GM12875 (cell line): ENCODE measurements around the gene TNS1.

Experiments used
- H3K4me3 ChIP-seq: one replicate; pipeline ENCODE4 v1.5.1; 2011; ENCODE audit warnings: low read depth, low read length, control low read depth
- TF ChIP-seq, protein P1 (sequence below): IDR thresholded peaks from 2 replicates; pipeline ENCODE4 v1.5.1; 2011; ENCODE audit warnings: low read depth, mild to moderate bottlenecking, control low read depth, inconsistent platforms, low read length, moderate library complexity, borderline replicate concordance; ENCODE audit not compliant: insufficient read depth

Gene TNS1

DNA sequence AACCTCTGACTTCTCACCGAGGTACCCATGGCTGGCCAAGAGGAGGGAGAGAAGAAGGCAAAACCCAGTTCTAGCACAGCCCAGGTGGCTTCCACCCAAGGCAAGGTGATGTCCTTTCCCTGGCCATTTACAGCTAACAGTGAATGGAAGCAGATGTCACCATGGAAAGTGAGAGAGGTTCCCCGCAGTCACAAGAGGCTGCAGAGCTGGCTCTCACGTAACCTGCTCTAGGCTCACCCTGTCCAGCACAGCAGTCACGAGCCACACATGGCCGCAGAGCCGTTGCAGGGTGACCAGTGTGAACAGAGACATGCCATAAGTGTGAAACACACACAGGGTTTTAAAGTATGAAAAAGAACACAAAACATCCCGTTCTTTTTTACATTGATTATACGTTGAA lies 169.4 kb downstream of the TNS1 start:
- TF ChIP-seq, protein P1, sequence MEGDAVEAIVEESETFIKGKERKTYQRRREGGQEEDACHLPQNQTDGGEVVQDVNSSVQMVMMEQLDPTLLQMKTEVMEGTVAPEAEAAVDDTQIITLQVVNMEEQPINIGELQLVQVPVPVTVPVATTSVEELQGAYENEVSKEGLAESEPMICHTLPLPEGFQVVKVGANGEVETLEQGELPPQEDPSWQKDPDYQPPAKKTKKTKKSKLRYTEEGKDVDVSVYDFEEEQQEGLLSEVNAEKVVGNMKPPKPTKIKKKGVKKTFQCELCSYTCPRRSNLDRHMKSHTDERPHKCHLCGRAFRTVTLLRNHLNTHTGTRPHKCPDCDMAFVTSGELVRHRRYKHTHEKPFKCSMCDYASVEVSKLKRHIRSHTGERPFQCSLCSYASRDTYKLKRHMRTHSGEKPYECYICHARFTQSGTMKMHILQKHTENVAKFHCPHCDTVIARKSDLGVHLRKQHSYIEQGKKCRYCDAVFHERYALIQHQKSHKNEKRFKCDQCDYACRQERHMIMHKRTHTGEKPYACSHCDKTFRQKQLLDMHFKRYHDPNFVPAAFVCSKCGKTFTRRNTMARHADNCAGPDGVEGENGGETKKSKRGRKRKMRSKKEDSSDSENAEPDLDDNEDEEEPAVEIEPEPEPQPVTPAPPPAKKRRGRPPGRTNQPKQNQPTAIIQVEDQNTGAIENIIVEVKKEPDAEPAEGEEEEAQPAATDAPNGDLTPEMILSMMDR: no peak
- H3K4me3 ChIP-seq: no peak overlapping the region

- TF ChIP-seq, protein P1: no peak
- H3K4me3 ChIP-seq: no peak overlapping the region
These were observed 169.8 kb downstream of the TNS1 start for GRCh38 chr2:217832987-217833386.

DNA sequence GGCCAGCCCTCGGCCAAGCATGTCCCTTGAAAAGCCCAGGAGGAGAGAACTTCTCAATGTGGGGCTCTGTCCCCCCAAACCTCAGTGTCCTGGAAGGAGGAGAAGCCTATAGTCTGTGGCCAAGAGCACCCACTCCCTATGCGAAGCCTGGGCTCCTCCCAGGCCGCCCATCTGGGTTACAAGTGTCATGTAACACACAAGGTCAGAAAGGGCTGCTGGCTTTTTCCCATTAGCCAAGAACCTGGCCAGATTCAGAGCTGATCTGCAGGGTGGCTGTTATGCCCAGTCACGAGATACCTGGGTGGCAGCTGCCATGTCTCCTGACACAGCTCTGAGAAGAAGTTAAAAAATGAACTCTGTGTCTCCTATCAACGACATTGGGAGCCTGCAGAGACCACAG lies 170.7 kb downstream of the TNS1 start:
- TF ChIP-seq, protein P1: no peak
- H3K4me3 ChIP-seq: no peak overlapping the region

- H3K4me3 ChIP-seq: no peak overlapping the region
- TF ChIP-seq, protein P1: no peak
These were observed 171.5 kb downstream of the TNS1 start for GRCh38 chr2:217831306-217831705.

- H3K4me3 ChIP-seq: no peak overlapping the region
- TF ChIP-seq, protein P1: no peak
These were observed 172.0 kb downstream of the TNS1 start for GRCh38 chr2:217830807-217831206.

GRCh38 chr2:217830061-217830460 lies 172.7 kb downstream of the TNS1 start:
- H3K4me3 ChIP-seq: no peak overlapping the region
- TF ChIP-seq, protein P1: no peak

DNA sequence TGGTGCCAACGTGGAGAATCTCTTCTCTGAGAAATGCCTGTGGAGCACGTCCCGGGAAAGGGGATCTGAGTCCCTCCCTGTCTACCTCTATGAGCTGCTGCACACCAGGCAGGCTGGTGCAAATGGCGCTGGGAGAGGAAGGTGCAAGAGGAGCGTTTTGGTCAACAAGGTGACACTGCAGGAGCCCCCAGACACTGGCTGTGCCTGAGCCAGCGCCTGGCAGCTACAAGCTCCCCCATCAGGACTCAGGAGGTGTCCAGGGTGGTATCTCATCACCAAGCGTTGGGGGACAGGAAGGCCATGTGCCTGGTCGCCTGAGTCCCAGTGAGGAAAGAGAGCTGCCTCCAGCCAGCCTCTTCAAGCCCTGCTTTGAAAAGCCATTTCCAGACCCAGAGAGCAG lies 173.4 kb downstream of the TNS1 start:
- no peak overlapping the region for H3K4me3 ChIP-seq
- TF ChIP-seq, protein P1: no peak
